Activated CD8-positive, alpha-beta T cell treated with anti-CD3 and anti-CD28 coated beads, Interleukin-2, amount 10 ng/mL, durations not matched to agents 7 days and 5 days (primary cell): ENCODE results near the gene NOVA1. TPM values are rescaled to one million over a fixed set of nuclear protein-coding genes. Genes with fewer than 3 reads are reported as not detected.

ENCODE experiments used
- ATAC-seq: fragments of 150-1000 bp; cut with Tn5 transposase; one replicate; pipeline ENCODE4 v1.10.0; 2021; ENCODE audit warnings: moderate library complexity
- CTCF ChIA-PET: fragments of 350-600 bp; sonication (Branson Sonifier 250); formaldehyde crosslinking; loops from one replicate; lab custom pipeline; 2021; ENCODE audit warnings: antibody characterized with exemption; lab: Charles Lee
- POLR2A ChIA-PET: fragments of 350-600 bp; sonication (Branson Sonifier 250); formaldehyde crosslinking; loops from one replicate; lab custom pipeline; 2021; ENCODE audit warnings: antibody characterized with exemption; lab: Charles Lee
- DNase-seq: peaks from one replicate; pipeline ENCODE4 v3.0.0-alpha.2; 2020
- H3K27ac Mint-ChIP-seq: one replicate; pipeline ENCODE4 v1.8.0; 2021; ENCODE audit warnings: mild to moderate bottlenecking, mixed read lengths
- H3K27me3 Mint-ChIP-seq: one replicate; pipeline ENCODE4 v1.8.0; 2021; ENCODE audit warnings: low read depth, mixed read lengths
- H3K36me3 Mint-ChIP-seq: one replicate; pipeline ENCODE4 v1.8.0; 2021; ENCODE audit warnings: low read depth, mixed read lengths
- H3K4me1 Mint-ChIP-seq: one replicate; pipeline ENCODE4 v1.8.0; 2021; ENCODE audit warnings: low read depth, mixed read lengths
- H3K4me3 Mint-ChIP-seq: one replicate; pipeline ENCODE4 v1.8.0; 2021; ENCODE audit warnings: mild to moderate bottlenecking, mixed read lengths
- H3K9me3 Mint-ChIP-seq: one replicate; pipeline ENCODE4 v1.8.0; 2022; ENCODE audit warnings: mixed read lengths; ENCODE audit not compliant: insufficient read depth
- total RNA-seq, 2 experiments: library from RNA; stranded (reverse); gene quantifications; one replicate each; pipeline ENCODE4 v1.2.3, GENCODE V29; 2021

Gene NOVA1
- total RNA-seq, 2 experiments from 2014 or later, result not detected

DNA sequence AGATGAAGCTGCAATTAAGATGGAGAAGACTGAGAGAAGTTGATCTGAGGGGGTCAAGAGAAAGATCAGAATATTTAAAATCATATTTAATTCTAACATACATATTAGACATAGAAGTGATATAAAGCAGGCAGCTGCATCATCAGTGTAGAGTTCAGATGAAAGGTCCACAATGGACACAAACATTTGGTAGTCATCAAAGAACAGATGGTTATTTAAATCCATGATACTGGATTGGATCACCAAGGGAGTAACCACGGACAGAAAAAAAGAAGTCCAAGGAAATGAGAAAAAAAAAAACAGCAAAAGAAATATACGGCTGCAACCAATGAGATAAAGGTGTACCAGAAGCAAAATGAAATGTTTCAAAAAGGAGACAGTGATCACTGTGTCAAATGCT lies 20.1 kb downstream of the NOVA1 start:
- ATAC-seq (no peak), DNase-seq (no peak)
- Mint-ChIP-seq H3K4me3 (no peak overlapping the region), H3K9me3 (peaks cover 7% of the 10 kb centered on the region), H3K4me1 (no peaks in the 10 kb centered on the region), H3K27me3 (no peaks in the 10 kb centered on the region), H3K27ac (no peak overlapping the region), H3K36me3 (no peaks in the 10 kb centered on the region)
- ChIA-PET CTCF (no interaction called here), POLR2A (no interaction called here)

DNA sequence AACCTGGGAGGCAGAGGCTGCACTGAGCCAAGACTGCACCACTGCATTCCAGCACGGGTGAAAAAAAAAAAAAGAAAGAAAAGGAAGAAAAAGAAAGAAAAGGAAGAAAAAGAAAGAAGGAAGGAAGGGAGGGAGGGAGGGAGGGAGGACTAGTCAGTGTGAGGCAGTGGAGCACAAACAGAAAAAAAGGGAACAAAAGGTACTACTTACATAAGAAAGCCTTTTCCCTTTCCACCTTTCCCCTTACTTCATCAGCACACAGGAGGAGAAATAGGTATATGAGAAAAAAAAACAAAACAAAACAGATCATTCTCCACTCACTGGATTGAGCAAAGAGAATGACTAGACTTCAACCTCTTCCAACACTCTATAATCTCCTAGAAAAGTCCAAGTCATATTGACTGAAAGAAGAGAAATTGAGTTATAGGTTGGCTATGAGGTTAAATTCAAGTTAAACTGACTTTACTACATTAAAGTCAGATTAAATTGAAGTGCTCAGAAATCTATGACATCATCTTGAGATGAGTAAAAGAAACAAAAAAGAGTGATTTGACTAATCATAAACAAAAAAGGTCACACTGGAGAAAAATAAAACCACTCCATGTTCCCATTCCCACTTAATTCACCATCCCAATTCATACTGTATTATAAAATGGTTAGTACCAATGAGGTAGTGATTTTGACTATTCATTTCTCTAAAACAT lies 43.6 kb downstream of the NOVA1 start:
- H3K36me3 Mint-ChIP-seq, result no peaks in the 10 kb centered on the region
- H3K4me3 Mint-ChIP-seq, result no peak overlapping the region
- ChIA-PET POLR2A (interaction anchor here (0.5 kb wide), 1 partner anchor 114 kb away, joined by 4 read pairs; no protein-coding TSS in a partner anchor), CTCF (no interaction called here)
- DNase-seq (no peak), ATAC-seq (no peak)
- no peaks in the 10 kb centered on the region for H3K4me1 Mint-ChIP-seq
- peaks cover 17% of the 10 kb centered on the region for H3K9me3 Mint-ChIP-seq
- no peak overlapping the region for H3K27ac Mint-ChIP-seq
- H3K27me3 Mint-ChIP-seq, result no peaks in the 10 kb centered on the region

DNA sequence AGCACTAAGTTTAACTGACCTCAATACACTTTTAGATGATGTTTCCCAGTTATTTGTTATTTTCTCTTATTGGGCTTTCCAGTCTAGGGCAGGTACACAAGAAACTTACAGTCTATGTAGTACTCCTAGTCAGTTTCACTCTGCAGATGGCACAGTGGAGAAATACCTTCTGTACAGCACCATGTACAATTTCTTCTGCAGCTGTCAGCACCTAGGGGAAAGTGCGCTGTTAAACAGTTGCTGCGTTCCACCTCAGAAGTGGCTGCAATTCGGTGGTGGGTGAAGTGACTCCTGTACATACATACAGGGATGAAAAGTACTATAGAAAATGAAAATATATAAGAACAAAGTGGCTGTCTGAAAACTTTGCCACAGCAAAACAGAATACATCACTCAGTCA lies 48.3 kb downstream of the NOVA1 start:
- Mint-ChIP-seq H3K27me3 (no peaks in the 10 kb centered on the region), H3K4me1 (no peaks in the 10 kb centered on the region), H3K27ac (no peak overlapping the region), H3K4me3 (no peak overlapping the region), H3K36me3 (no peaks in the 10 kb centered on the region), H3K9me3 (peaks cover 4% of the 10 kb centered on the region)
- ATAC-seq (no peak), DNase-seq (no peak)
- ChIA-PET CTCF (no interaction called here), POLR2A (no interaction called here)

DNA sequence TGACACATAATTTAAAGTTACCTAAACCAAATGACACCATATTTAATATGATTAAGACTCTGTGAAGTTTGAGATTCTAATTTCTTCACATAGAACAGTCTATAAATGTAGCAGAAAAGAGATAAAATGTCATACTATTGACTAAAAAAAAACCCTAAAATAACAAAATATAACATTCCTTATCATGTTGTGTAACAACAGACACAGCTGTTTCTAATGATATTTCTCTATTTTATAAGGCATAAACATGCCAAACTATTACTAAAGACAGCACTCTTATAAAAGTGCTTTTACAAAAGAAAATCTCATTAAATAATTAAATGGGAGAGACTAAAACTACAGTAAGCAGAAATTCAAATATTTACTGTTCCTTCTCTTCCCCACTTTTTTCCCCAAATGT lies 49.4 kb downstream of the NOVA1 start:
- Mint-ChIP-seq H3K9me3 (peaks cover 11% of the 10 kb centered on the region), H3K36me3 (no peaks in the 10 kb centered on the region), H3K4me3 (no peak overlapping the region), H3K27me3 (no peaks in the 10 kb centered on the region), H3K27ac (no peak overlapping the region), H3K4me1 (no peaks in the 10 kb centered on the region)
- POLR2A ChIA-PET, result no interaction called here
- CTCF ChIA-PET, result no interaction called here
- DNase-seq (no peak), ATAC-seq (no peak)

DNA sequence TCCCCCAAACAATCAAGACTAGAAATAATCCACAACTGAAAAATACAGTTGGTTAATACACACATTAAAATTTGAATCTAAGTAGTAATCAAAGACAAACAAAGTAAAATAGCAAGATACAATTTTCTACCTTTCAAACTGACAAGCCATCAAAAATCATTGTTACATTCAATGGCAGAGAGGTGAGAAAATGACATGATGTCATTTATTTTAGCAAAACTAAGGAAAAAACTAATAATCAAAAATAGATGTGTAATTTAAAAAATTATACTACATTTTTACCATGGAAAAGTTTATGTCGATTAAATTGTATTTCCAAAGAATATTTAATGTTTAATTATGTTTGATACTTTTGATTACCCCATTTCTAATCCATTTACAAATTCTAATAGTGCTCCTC lies 59.7 kb downstream of the NOVA1 start:
- H3K4me3 Mint-ChIP-seq, result no peak overlapping the region
- H3K9me3 Mint-ChIP-seq, result peaks cover 4% of the 10 kb centered on the region

DNA sequence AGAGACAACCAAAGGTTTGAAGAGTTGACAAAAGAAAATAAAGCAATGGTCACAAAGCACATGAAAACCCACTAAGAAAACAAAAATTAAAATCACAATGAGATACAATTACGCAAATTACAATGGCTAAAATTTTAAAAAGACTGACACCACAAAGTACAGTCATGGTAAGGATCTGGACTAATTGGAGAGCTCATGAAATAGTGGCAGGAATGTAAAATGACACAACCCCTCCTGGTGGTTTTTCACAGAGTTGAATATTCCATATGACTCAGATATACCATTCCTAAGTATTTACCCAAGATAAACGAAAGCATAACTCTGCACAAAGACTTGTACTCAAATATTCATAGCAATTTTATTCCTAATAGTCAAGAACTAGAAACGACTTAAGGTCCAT lies 65.9 kb downstream of the NOVA1 start:
- POLR2A ChIA-PET, result no interaction called here
- ATAC-seq (no peak), DNase-seq (no peak)
- Mint-ChIP-seq H3K36me3 (no peaks in the 10 kb centered on the region), H3K4me1 (no peaks in the 10 kb centered on the region), H3K27ac (no peak overlapping the region), H3K9me3 (peaks cover 13% of the 10 kb centered on the region), H3K4me3 (no peak overlapping the region), H3K27me3 (no peaks in the 10 kb centered on the region)
- CTCF ChIA-PET, result no interaction called here

More for the DNA sequence above, 59.7 kb downstream of the NOVA1 start:
- POLR2A ChIA-PET, result no interaction called here
- CTCF ChIA-PET, result no interaction called here
- ATAC-seq (no peak), DNase-seq (no peak)
- H3K27ac Mint-ChIP-seq, result no peak overlapping the region
- no peaks in the 10 kb centered on the region for H3K4me1 Mint-ChIP-seq
- H3K27me3 Mint-ChIP-seq, result no peaks in the 10 kb centered on the region
- no peaks in the 10 kb centered on the region for H3K36me3 Mint-ChIP-seq

DNA sequence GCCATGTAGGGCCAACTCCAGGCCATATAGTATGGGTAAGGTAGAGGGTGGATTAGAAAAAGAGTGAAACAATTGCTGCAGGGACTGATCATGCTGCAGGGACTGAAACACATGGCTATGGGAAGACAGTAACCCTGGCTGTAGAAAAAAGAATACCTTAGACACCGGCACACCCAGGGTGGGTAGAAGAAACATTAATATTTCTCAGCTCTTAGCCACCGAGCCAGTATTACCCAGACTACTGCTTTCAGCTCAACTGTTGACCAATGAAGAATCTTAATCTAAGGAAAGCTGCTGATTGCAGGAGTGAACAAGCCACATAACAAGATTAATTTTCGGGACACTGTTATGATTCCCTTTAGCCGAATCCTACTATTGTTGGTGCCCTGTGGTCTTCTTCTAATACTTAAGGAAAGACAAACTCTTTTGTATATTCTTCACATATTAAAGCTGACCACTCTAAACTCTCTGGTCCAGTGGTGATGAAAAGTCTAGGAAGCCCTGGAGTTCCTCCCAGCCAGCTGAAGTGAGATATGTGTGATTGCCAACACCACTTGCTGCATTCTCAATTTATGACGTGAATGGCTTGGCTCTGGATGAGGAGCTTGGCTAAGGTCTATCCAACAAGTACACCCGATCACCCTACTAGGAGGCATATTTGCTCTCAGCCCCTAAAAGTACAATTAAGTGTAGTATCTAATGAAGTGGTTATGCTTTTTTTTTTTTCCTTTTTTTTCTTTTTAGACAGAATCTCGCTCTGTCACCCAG lies 69.2 kb downstream of the NOVA1 start:
- no peaks in the 10 kb centered on the region for H3K36me3 Mint-ChIP-seq
- peaks cover 18% of the 10 kb centered on the region for H3K9me3 Mint-ChIP-seq
- no peaks in the 10 kb centered on the region for H3K27me3 Mint-ChIP-seq
- DNase-seq, result no peak
- H3K4me1 Mint-ChIP-seq, result no peaks in the 10 kb centered on the region
- CTCF ChIA-PET, result no interaction called here
- no peak for ATAC-seq
- no peak overlapping the region for H3K4me3 Mint-ChIP-seq
- no peak overlapping the region for H3K27ac Mint-ChIP-seq
- POLR2A ChIA-PET, result no interaction called here

DNA sequence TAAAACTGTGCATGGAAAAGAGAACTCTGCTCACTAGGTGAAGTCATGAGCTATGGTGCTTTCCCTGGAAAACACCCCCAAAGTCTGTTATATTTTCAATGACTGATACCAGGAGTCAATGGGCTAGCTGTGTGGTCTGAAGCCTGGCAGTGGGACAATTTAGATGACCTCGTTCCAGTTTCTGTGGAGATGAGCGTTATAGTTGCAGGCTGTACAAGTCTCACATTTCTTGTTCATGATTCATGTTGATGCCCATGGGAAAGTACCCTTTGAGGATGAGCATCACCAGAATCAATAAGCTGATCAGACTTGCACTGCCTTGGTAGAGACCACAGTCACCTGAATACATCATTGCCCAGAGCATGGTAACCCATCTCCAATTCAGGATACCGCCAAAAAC lies 70.7 kb downstream of the NOVA1 start:
- Mint-ChIP-seq H3K4me3 (no peak overlapping the region), H3K4me1 (no peaks in the 10 kb centered on the region), H3K36me3 (no peaks in the 10 kb centered on the region), H3K27ac (no peak overlapping the region), H3K9me3 (peaks cover 13% of the 10 kb centered on the region), H3K27me3 (no peaks in the 10 kb centered on the region)
- ATAC-seq (no peak), DNase-seq (no peak)
- CTCF ChIA-PET, result no interaction called here
- POLR2A ChIA-PET, result no interaction called here

DNA sequence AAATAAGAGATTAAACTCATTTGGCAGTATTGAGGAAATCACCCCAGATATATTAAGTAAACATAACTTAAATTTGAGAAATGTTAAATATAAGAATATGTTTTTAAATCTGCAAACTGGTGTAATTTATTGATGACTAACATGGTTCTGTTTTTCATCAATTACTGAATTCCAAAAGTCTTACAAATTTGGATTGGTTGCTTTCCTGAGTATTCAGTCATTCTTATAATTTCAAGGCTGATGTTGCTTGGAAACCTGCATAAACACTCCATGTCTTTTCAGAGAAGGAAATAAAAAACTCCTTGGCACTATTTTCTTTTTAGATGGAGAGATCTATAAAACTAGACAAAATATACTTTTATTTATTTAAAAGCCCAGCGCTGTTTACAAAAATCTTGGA lies 71.7 kb downstream of the NOVA1 start:
- POLR2A ChIA-PET, result no interaction called here
- no peaks in the 10 kb centered on the region for H3K27me3 Mint-ChIP-seq
- no peak overlapping the region for H3K4me3 Mint-ChIP-seq
- ATAC-seq, result no peak
- no peaks in the 10 kb centered on the region for H3K36me3 Mint-ChIP-seq
- CTCF ChIA-PET, result no interaction called here
- H3K9me3 Mint-ChIP-seq, result peaks cover 13% of the 10 kb centered on the region
- no peak for DNase-seq
- no peaks in the 10 kb centered on the region for H3K4me1 Mint-ChIP-seq
- no peak overlapping the region for H3K27ac Mint-ChIP-seq

DNA sequence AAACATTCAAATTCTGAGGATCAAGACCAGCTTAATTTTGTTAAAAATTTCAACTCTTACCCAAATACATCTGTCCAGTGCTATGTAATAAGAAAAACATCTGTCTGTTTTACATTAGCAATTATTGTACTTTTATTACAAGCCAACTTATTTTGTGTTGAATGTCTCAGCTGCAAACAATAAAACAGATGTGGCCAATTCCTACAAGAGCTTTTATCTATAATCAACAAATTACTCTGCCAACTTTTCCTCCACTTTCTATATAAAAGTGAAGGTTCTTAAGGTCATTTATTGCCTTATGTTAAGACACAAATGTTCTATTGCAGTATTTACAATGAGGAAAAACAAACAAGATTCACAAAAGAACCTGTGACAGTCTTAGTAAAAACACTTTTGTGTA lies 72.7 kb downstream of the NOVA1 start:
- no peaks in the 10 kb centered on the region for H3K36me3 Mint-ChIP-seq

DNA sequence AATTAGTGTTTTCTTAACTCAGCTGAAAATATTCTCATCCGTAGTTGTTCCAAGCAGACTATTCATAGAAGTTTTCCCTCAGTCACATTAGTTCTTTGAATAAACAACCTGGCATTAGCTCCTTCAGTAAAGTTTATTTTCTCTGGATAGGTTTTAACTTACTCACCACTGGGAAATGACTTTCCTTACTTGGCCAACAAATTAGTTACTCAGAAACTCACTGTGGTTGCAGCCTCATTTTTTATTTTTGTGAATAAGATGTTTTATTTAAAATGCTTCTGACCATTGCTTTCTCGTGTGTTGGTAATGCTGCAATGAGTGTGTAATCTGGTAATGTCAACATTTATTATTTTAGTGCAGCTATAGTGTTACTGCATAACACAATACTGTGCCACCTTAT lies 74.9 kb downstream of the NOVA1 start:
- H3K36me3 Mint-ChIP-seq, result no peaks in the 10 kb centered on the region
- no peak overlapping the region for H3K27ac Mint-ChIP-seq
- no peak overlapping the region for H3K4me3 Mint-ChIP-seq
- CTCF ChIA-PET, result no interaction called here
- no peaks in the 10 kb centered on the region for H3K4me1 Mint-ChIP-seq
- DNase-seq (no peak), ATAC-seq (no peak)
- POLR2A ChIA-PET, result no interaction called here
- peaks cover 5% of the 10 kb centered on the region for H3K9me3 Mint-ChIP-seq
- no peaks in the 10 kb centered on the region for H3K27me3 Mint-ChIP-seq

More for the DNA sequence above, 72.7 kb downstream of the NOVA1 start:
- no peak overlapping the region for H3K4me3 Mint-ChIP-seq
- H3K9me3 Mint-ChIP-seq, result peaks cover 5% of the 10 kb centered on the region
- no peaks in the 10 kb centered on the region for H3K4me1 Mint-ChIP-seq
- ATAC-seq (no peak), DNase-seq (no peak)
- ChIA-PET POLR2A (no interaction called here), CTCF (no interaction called here)
- H3K27me3 Mint-ChIP-seq, result no peaks in the 10 kb centered on the region
- no peak overlapping the region for H3K27ac Mint-ChIP-seq

DNA sequence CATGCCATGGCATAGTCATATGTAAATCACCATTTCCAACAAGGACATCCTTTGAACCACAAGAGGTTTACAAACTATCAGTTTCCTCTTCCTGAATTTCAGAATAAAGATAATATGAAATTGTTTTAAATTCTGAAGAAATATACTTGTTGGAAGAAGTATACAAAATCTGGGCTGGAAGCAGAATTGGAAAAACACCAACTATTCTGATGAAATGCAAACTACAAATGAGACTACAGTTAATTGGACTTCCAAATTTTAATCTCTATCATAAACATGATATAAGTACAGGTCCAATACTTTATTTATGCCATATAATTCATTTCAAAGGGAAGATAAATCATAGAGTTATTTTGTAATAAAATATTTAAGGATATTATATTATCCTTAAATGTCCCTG lies 80.1 kb downstream of the NOVA1 start:
- H3K27ac Mint-ChIP-seq, result no peak overlapping the region
- H3K27me3 Mint-ChIP-seq, result no peaks in the 10 kb centered on the region
- ATAC-seq (no peak), DNase-seq (no peak)
- no peaks in the 10 kb centered on the region for H3K36me3 Mint-ChIP-seq
- ChIA-PET POLR2A (no interaction called here), CTCF (no interaction called here)
- H3K9me3 Mint-ChIP-seq, result peaks cover 3% of the 10 kb centered on the region
- H3K4me1 Mint-ChIP-seq, result no peaks in the 10 kb centered on the region
- H3K4me3 Mint-ChIP-seq, result no peak overlapping the region
